Loucy (cell line): ENCODE measurements around the gene SRP72.
"Not testable (repeated sequence)": the region's sequence is repeated elsewhere in the genome, so short reads cannot be mapped to it uniquely, and the experiment has no call there.

Source experiments
- CTCF ChIP-seq: fragments of 200-600 bp; sonication (generic); conservative IDR thresholded peaks from 2 replicates; pipeline ENCODE4 v1.5.1; 2014; ENCODE audit warnings: mild to moderate bottlenecking, antibody characterized with exemption, low read length
- EZH2phosphoT487 ChIP-seq: fragments of 200-600 bp; IDR thresholded peaks from 2 replicates; pipeline ENCODE4 v1.6.1; 2018; ENCODE audit warnings: antibody characterized with exemption, mild to moderate bottlenecking, moderate library complexity, borderline replicate concordance

- not testable (repeated sequence) for TF ChIP-seq CTCF, EZH2phosphoT487
Measured at GRCh38 chr4:56449475-56449874, 17.9 kb upstream of the SRP72 start.
